AG04450 (cell line): ENCODE measurements around the gene IAPP. TPM values are rescaled to one million over a fixed set of nuclear protein-coding genes. Genes with fewer than 3 reads are reported as not detected.

Experiments used
- CTCF ChIA-PET: fragments of 300-600, 350-600 bp; formaldehyde crosslinking; extraction: SDS; loops from one replicate; lab custom pipeline; 2022; ENCODE audit warnings: antibody characterized with exemption, inconsistent platforms; lab: Charles Lee
- POLR2A ChIA-PET: fragments of 350-600 bp; formaldehyde crosslinking; extraction: SDS; loops from one replicate; lab custom pipeline; 2021; ENCODE audit warnings: antibody characterized with exemption, inconsistent platforms; lab: Yijun Ruan, JAX
- DNase-seq: peaks from one replicate; pipeline ENCODE4 v3.0.0-alpha.2; 2011; ENCODE audit warnings: low read depth, low spot score
- H3K27ac ChIP-seq: one replicate; pipeline ENCODE4 v1.5.1; 2012; ENCODE audit warnings: low read depth, low read length, control low read depth
- H3K27me3 ChIP-seq: one replicate; pipeline ENCODE4 v1.6.0; 2012; ENCODE audit warnings: low read length; ENCODE audit not compliant: control insufficient read depth, insufficient read depth
- H3K4me3 ChIP-seq: 2 replicates; pipeline ENCODE4 v1.5.1; 2011; ENCODE audit warnings: mild to moderate bottlenecking, low read depth, low read length, control low read depth
- H3K9me3 ChIP-seq: 2 replicates; pipeline ENCODE4 v1.5.1; 2012; ENCODE audit warnings: low read length; ENCODE audit not compliant: control insufficient read depth, insufficient read depth
- polyA plus RNA-seq: library from polyadenylated mRNA; depleted of rRNA; stranded (reverse); fragments of >200 nt; gene quantifications from 2 replicates; pipeline ENCODE4 v1.2.3, GENCODE V29; 2011
- TF ChIP-seq, protein P1 (sequence below): IDR thresholded peaks from 2 replicates; pipeline ENCODE4 v1.5.1; 2011; ENCODE audit warnings: low read depth, low read length, control low read depth, inconsistent platforms

IAPP gene
- polyA plus RNA-seq, 1 experiment: not detected

DNA sequence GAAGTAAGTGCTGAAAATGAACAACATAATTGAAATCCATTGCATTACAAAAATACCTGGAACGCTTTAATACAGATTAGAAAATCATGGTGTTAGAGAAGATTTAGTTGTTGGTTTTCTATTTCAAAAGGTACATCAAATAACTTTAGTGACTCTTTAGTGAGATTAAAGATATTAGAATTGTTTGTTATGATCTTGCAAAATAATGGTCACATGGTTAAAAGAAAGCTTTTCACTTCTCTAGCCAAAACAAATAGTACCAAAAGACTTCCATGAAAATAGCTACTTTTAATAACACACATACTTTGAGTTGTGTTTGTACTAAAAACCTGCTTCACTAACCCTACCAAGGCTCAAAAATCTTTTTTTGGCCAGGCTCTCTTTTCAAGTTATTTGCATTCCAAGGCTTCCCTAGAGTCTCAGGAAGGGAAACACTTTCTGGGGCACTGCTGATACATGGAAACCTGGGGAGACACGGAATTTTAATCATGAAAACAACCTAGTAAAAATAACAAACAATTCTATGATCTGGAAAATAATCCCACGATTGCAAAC, 37.9 kb upstream of the IAPP start, which contains the start of gene SLCO1A2:
Gene SLCO1A2, minus strand, starts transcription at position 147 of the 555 bp plus-strand sequence. CDS start 270 bp downstream, outside the sequence.
- ChIA-PET POLR2A (no interaction called here), CTCF (no interaction called here)
- Histone ChIP-seq H3K27me3 (no peaks in the 10 kb centered on the region), H3K27ac (no peak within 1 kb of the TSS), H3K4me3 (no peak within 1 kb of the TSS), H3K9me3 (no peaks in the 10 kb centered on the region)
- DNase-seq: no peak
- TF ChIP-seq, protein P1, sequence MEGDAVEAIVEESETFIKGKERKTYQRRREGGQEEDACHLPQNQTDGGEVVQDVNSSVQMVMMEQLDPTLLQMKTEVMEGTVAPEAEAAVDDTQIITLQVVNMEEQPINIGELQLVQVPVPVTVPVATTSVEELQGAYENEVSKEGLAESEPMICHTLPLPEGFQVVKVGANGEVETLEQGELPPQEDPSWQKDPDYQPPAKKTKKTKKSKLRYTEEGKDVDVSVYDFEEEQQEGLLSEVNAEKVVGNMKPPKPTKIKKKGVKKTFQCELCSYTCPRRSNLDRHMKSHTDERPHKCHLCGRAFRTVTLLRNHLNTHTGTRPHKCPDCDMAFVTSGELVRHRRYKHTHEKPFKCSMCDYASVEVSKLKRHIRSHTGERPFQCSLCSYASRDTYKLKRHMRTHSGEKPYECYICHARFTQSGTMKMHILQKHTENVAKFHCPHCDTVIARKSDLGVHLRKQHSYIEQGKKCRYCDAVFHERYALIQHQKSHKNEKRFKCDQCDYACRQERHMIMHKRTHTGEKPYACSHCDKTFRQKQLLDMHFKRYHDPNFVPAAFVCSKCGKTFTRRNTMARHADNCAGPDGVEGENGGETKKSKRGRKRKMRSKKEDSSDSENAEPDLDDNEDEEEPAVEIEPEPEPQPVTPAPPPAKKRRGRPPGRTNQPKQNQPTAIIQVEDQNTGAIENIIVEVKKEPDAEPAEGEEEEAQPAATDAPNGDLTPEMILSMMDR: no peak

DNA sequence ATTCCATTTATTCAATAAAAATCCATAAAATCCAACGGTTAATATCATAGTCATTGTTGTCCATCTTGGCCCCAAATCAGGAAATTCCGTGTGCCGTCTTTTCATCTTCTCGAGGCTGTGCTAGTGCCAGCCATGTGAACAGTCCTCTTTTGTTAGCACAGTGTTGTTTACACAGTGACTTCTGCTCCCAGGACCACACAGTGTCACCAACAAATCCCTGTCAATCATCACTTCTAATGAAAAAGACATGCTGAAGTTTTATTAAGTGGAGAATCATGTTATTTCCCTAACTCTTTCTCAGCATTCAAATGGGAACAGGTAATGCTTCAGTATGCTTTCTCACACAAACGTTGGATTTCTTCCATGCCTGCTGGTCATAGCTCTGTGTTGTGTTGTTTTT, 36.0 kb upstream of the IAPP start:
- ChIA-PET CTCF (no interaction called here), POLR2A (no interaction called here)
- H3K9me3 ChIP-seq: no peaks in the 10 kb centered on the region
- H3K27ac ChIP-seq: no peak overlapping the region
- no peak overlapping the region for H3K4me3 ChIP-seq
- TF ChIP-seq, protein P1: no peak
- DNase-seq: no peak
- no peaks in the 10 kb centered on the region for H3K27me3 ChIP-seq

DNA sequence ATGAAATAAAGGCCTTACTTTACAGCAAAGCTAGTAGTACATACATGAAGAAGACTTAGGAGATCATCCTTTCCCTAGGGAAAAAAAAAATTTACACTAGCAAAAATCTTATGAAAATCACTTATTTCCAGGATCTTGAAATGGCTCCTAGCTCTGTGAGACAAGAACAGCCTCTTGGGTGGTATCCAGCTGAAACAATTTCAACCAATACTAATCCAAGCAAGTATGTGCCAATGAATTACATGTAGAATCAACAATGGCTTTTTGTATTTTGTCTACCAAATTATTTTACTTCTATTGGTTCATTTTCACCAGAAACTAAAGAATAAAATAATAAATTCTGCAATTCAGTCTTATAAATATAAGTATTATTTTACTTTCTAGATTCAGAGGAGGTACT, 35.2 kb upstream of the IAPP start:
- POLR2A ChIA-PET: no interaction called here

DNA sequence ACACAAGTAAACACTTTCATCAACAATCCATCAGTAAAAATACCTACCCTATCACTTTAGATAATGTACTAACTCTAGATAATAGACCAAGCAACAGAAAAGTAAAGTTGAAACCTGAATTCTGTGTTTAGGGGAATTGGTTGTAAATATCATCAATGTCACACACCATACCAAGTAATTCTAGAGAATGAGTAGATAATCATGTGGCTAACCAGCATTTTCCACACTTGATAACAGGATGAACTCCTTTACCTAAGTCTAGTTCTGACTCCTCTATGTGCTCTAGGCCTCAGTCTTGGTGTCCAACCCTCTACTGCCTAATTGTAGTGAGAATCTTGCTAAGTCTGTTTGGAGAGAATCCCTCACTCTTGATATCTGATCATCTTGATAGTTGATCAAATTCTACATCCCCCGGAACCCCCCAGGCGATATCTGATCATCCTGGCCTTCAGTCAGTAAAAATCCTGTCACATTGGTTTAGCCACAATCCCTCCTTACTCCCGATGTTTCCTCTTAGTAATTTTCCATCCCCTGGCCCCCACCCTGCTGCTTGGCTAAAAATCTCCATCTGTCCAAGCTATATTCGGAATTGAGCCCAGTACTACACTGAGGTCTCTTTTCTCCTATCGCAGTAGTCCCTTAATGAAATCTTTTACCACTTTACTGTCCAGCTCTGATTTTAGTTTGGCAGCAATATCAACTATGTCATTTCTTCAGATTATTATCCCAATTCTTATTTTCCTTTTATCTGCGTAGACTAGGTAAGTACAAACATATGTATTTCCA, 34.5 kb upstream of the IAPP start:
- Histone ChIP-seq H3K4me3 (no peak overlapping the region), H3K9me3 (no peaks in the 10 kb centered on the region), H3K27me3 (no peaks in the 10 kb centered on the region), H3K27ac (no peak overlapping the region)
- CTCF ChIA-PET: no interaction called here
- DNase-seq: no peak
- POLR2A ChIA-PET: no interaction called here
- TF ChIP-seq, protein P1: no peak

More for the DNA sequence above, 35.2 kb upstream of the IAPP start:
- Histone ChIP-seq H3K27me3 (no peaks in the 10 kb centered on the region), H3K4me3 (no peak overlapping the region), H3K9me3 (no peaks in the 10 kb centered on the region), H3K27ac (no peak overlapping the region)
- CTCF ChIA-PET: no interaction called here
- DNase-seq: no peak
- TF ChIP-seq, protein P1: no peak

DNA sequence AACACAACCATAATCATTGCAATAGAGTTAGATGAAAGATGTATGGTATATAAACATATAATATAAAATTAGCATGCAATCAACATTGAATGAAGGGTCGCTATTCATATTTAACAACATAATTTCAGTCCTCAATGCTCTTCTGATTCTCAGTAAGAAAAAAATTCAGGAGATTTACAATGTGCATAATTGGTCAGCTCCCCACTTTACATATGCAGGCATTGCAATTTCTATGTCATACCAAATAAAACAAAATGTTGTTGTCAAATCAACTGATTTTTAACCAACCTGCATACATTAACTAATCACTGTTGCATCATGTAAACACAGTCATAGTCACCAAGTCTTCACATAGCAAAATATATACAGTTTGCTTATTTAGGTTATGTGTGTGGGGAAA, 32.8 kb upstream of the IAPP start:
- no peaks in the 10 kb centered on the region for H3K27me3 ChIP-seq
- TF ChIP-seq, protein P1: no peak
- CTCF ChIA-PET: no interaction called here

More for the DNA sequence above, 32.8 kb upstream of the IAPP start:
- H3K27ac ChIP-seq: no peak overlapping the region
- no peak overlapping the region for H3K4me3 ChIP-seq
- POLR2A ChIA-PET: no interaction called here
- no peak for DNase-seq
- no peaks in the 10 kb centered on the region for H3K9me3 ChIP-seq
